Measurements from ENCODE around the gene EDC4. TPM values are rescaled to one million over a fixed set of nuclear protein-coding genes. Genes with fewer than 3 reads are reported as not detected.
A peak's percentile ranks its signal among the peaks of the same experiment; 100 is the strongest.

The EDC4 gene
- total RNA-seq, 1 experiment from 2014 or later = 100 TPM

DNA sequence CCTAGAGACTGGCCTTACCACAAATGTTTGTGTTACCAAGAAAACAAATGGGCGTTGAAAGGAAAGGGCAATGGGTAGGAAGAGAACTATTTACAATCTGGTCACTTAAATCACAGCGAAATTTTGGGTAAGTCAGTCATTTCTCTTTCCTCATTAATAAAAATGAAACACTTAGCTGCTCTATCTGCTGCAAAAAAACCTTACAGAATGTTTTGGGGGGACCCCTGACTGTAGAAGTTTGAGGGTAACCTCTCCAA is 26.9 kb upstream of the EDC4 start (continued):
- TF ChIP-seq, protein P1, sequence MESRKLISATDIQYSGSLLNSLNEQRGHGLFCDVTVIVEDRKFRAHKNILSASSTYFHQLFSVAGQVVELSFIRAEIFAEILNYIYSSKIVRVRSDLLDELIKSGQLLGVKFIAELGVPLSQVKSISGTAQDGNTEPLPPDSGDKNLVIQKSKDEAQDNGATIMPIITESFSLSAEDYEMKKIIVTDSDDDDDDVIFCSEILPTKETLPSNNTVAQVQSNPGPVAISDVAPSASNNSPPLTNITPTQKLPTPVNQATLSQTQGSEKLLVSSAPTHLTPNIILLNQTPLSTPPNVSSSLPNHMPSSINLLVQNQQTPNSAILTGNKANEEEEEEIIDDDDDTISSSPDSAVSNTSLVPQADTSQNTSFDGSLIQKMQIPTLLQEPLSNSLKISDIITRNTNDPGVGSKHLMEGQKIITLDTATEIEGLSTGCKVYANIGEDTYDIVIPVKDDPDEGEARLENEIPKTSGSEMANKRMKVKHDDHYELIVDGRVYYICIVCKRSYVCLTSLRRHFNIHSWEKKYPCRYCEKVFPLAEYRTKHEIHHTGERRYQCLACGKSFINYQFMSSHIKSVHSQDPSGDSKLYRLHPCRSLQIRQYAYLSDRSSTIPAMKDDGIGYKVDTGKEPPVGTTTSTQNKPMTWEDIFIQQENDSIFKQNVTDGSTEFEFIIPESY (IDR thresholded peaks at IDR 0.05; ENCODE audit: extremely low read depth, insufficient replicate concordance, low read length) = no peak
- TF ChIP-seq, protein P2, sequence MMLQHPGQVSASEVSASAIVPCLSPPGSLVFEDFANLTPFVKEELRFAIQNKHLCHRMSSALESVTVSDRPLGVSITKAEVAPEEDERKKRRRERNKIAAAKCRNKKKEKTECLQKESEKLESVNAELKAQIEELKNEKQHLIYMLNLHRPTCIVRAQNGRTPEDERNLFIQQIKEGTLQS (IDR thresholded peaks at IDR 0.05) = no peak
- no peak for TF ChIP-seq POLR2AphosphoS5 (IDR thresholded peaks at IDR 0.05; ENCODE audit: low read depth, low read length)
- TF ChIP-seq TCF7L2 (IDR thresholded peaks at IDR 0.05; ENCODE audit: borderline replicate concordance, extremely low read depth, insufficient read depth, insufficient read length) = no peak
- no peak for TF ChIP-seq JUND (IDR thresholded peaks at IDR 0.05)
- TF ChIP-seq SIN3A (IDR thresholded peaks at IDR 0.05; ENCODE audit: low read depth) = no peak
- no peak for TF ChIP-seq ELF1 (IDR thresholded peaks at IDR 0.05; ENCODE audit: borderline replicate concordance, low read depth)
- TF ChIP-seq SRF (IDR thresholded peaks at IDR 0.05; ENCODE audit: low read depth) = no peak

- CTCF ChIA-PET = interaction anchor here (2.4 kb wide), 1 partner anchor 30 kb away, joined by 18 read pairs; no protein-coding TSS in a partner anchor
- Histone ChIP-seq H3K36me3 (ENCODE audit: control insufficient read depth in 1 of 2, insufficient read depth in 2 of 2, low read length in 2 of 2) (peaks cover 4 to 6% of the 10 kb centered on the region in 2 experiments; a peak in 2 of 4 replicates), H3K27ac (ENCODE audit: low read depth, low read length) (peak within 1 kb of the TSS; percentile 83), H3K4me1 (ENCODE audit: control insufficient read depth in 1 of 2, insufficient read depth in 2 of 2, low read length in 2 of 2) (peaks cover 16 to 48% of the 10 kb centered on the region in 2 experiments), H2AFZ (ENCODE audit: low read depth, low read length, poor library complexity, severe bottlenecking) (peak within 1 kb of the TSS; percentile 92), H3K4me2 (ENCODE audit: low read length) (peak within 1 kb of the TSS; percentile 82), H3K9ac (ENCODE audit: low read length) (peak within 1 kb of the TSS; percentile 93), H3K27me3 (ENCODE audit: insufficient read depth, low read length) (no peaks in the 10 kb centered on the region), H3K9me3 (ENCODE audit: control insufficient read depth in 1 of 2, insufficient read depth in 1 of 2, low read depth in 1 of 2, low read length in 2 of 2) (no peaks in the 10 kb centered on the region), H3K79me2 (ENCODE audit: insufficient read depth, low read length) (peaks cover 63% of the 10 kb centered on the region), H3K4me3 (replicated peaks in 1 of 2; ENCODE audit: low read depth in 1 of 2, low read length in 2 of 2) (peak within 1 kb of the TSS; percentile 83 to 96), H3K9me2 (ENCODE audit: insufficient read depth) (no peaks in the 10 kb centered on the region), H4K20me1 (ENCODE audit: insufficient read depth) (peaks cover 4% of the 10 kb centered on the region; the same call in 1 of the 2 replicates)
- BruUV-seq (replicated peaks) = no TSS peak
- intact Hi-C loops (cut with micrococcal nuclease) = loop anchor here (1.0 kb wide), 1 partner anchor 40 kb away; the partner anchor contains the start of genes RANBP10 and TSNAXIP1
- RAD21 ChIA-PET (ENCODE audit: low non-redundant PET in 1 of 2, low total read pairs in 2 of 2, uncharacterized antibody in 2 of 2, unreplicated experiment in 2 of 2) = interaction anchor here in 1 of 2 experiments (1.4 kb wide), 1 partner anchor 20 kb away, joined by 4 read pairs; no protein-coding TSS in a partner anchor
- DNase-seq (ENCODE audit: low read depth, low spot score) (peak; percentile 81), ATAC-seq (peak; percentile 76)
- POLR2A ChIA-PET = interaction anchor here (0.7 to 1.7 kb wide), 3 partner anchors 12 to 40 kb away, joined by 3 to 6 read pairs (median 5); partner anchors contain the start of genes RANBP10 and TSNAXIP1
- TF ChIP-seq YY1 (IDR thresholded peaks at IDR 0.05; ENCODE audit: extremely low read depth, insufficient replicate concordance, low read depth, low read length) = peak; percentile 76
- peak; percentile 81 for TF ChIP-seq SP1 (IDR thresholded peaks at IDR 0.05; ENCODE audit: low read depth)
- TF ChIP-seq, protein P1 (IDR thresholded peaks at IDR 0.05; ENCODE audit: extremely low read depth, insufficient replicate concordance, low read length) = peak; percentile 76
- TF ChIP-seq, protein P3, sequence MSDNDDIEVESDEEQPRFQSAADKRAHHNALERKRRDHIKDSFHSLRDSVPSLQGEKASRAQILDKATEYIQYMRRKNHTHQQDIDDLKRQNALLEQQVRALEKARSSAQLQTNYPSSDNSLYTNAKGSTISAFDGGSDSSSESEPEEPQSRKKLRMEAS (IDR thresholded peaks at IDR 0.05) = peak; percentile 79; the same call in 1 of the 2 replicates
- TF ChIP-seq ZNF274 (IDR thresholded peaks at IDR 0.05; ENCODE audit: low read depth, low read length) = no peak
- TF ChIP-seq EZH2phosphoT487 (IDR thresholded peaks at IDR 0.05; ENCODE audit: borderline replicate concordance) = no peak
- TF ChIP-seq POLR2A (IDR thresholded peaks at IDR 0.05; ENCODE audit: borderline replicate concordance, extremely low read depth, insufficient read depth, insufficient read length) = no peak
- TF ChIP-seq EGR1 (IDR thresholded peaks at IDR 0.05; ENCODE audit: low read depth) = peak; percentile 75
- TF ChIP-seq ZFX (IDR thresholded peaks at IDR 0.05) = no peak
- no peak for TF ChIP-seq FOSL1 (IDR thresholded peaks at IDR 0.05; ENCODE audit: low read depth)
These were observed 26.4 kb upstream of the EDC4 start, which contains the start of gene NUTF2 for GRCh38 chr16:67846320-67847063. TSS of gene NUTF2 (plus strand) at chr16:67846933. CDS start at chr16:67865131, 18,198 bp downstream.
